Measurements from ENCODE around the gene SPAG17. TPM values are rescaled to one million over a fixed set of nuclear protein-coding genes. Genes with fewer than 3 reads are reported as not detected.

Gene SPAG17
- total RNA-seq, 1 experiment from 2014 or later: 0.36 TPM

- Histone ChIP-seq H3K9me3 (ENCODE audit: control insufficient read depth, insufficient read depth, low read depth, low read length) (no peaks in the 10 kb centered on the region), H3K4me1 (ENCODE audit: control insufficient read depth, insufficient read depth, low read length) (no peaks in the 10 kb centered on the region), H3K27ac (ENCODE audit: low read length) (no peak overlapping the region), H3K4me3 (ENCODE audit: low read depth in 2 of 2, low read length in 2 of 2) (no peak overlapping the region), H3K27me3 (ENCODE audit: control insufficient read depth, insufficient read depth, low read length) (no peaks in the 10 kb centered on the region), H3K36me3 (ENCODE audit: control insufficient read depth, insufficient read depth, low read length) (no peaks in the 10 kb centered on the region)
- ChIA-PET POLR2A (no interaction called here), CTCF (no interaction called here)
- DNase-seq (ENCODE audit: low read depth, low spot score) (no peak), ATAC-seq (no peak)
- in situ Hi-C loops (cut with HindIII; ENCODE audit: low pct_unique_long_range_greater_than_20kb, low sequenced_read_pairs) (no loop called here), intact Hi-C loops (cut with micrococcal nuclease; ENCODE audit: unreplicated experiment) (no loop called here)
- no peak for TF ChIP-seq POLR2AphosphoS5 (IDR thresholded peaks at IDR 0.05; ENCODE audit: low read depth, low read length)
- no peak for TF ChIP-seq CTCF (IDR thresholded peaks at IDR 0.05)
- TF ChIP-seq TCF7L2 (IDR thresholded peaks at IDR 0.05; ENCODE audit: low read depth, low read length): no peak
- TF ChIP-seq REST (IDR thresholded peaks at IDR 0.05; ENCODE audit: insufficient read depth in 1 of 2, low read depth in 2 of 2, low read length in 1 of 2): no peak
- TF ChIP-seq SIN3A (IDR thresholded peaks at IDR 0.05; ENCODE audit: borderline replicate concordance, insufficient read depth, low read depth, low read length): no peak
- no TSS peak for BruUV-seq (replicated peaks)
Measured at GRCh38 chr1:118113261-118113660, 71.8 kb downstream of the SPAG17 start.

GRCh38 chr1:118110580-118110979 is 74.4 kb downstream of the SPAG17 start:
- in situ Hi-C loops (cut with HindIII; ENCODE audit: low pct_unique_long_range_greater_than_20kb, low sequenced_read_pairs) (no loop called here), intact Hi-C loops (cut with micrococcal nuclease; ENCODE audit: unreplicated experiment) (no loop called here)
- H3K36me3 ChIP-seq (ENCODE audit: control insufficient read depth, insufficient read depth, low read length): no peaks in the 10 kb centered on the region
- H3K27ac ChIP-seq (ENCODE audit: low read length): no peak overlapping the region
- ATAC-seq (no peak), DNase-seq (ENCODE audit: low read depth, low spot score) (no peak)
- no peak for TF ChIP-seq REST (IDR thresholded peaks at IDR 0.05; ENCODE audit: insufficient read depth in 1 of 2, low read depth in 2 of 2, low read length in 1 of 2)
- no peak for TF ChIP-seq TCF7L2 (IDR thresholded peaks at IDR 0.05; ENCODE audit: low read depth, low read length)
- TF ChIP-seq SIN3A (IDR thresholded peaks at IDR 0.05; ENCODE audit: borderline replicate concordance, insufficient read depth, low read depth, low read length): no peak
- no peak for TF ChIP-seq CTCF (IDR thresholded peaks at IDR 0.05)
- TF ChIP-seq POLR2AphosphoS5 (IDR thresholded peaks at IDR 0.05; ENCODE audit: low read depth, low read length): no peak
- no peaks in the 10 kb centered on the region for H3K4me1 ChIP-seq (ENCODE audit: control insufficient read depth, insufficient read depth, low read length)
- CTCF ChIA-PET: no interaction called here
- H3K4me3 ChIP-seq (ENCODE audit: low read depth in 2 of 2, low read length in 2 of 2): no peak overlapping the region
- no TSS peak for BruUV-seq (replicated peaks)
- POLR2A ChIA-PET: no interaction called here
- no peaks in the 10 kb centered on the region for H3K9me3 ChIP-seq (ENCODE audit: control insufficient read depth, insufficient read depth, low read depth, low read length)
- no peaks in the 10 kb centered on the region for H3K27me3 ChIP-seq (ENCODE audit: control insufficient read depth, insufficient read depth, low read length)
